T follicular helper cell (primary cell): ENCODE data around the gene RIMS3.

Experiments
- DNase-seq: peaks from one replicate; pipeline ENCODE4 v3.0.0-alpha.2; 2020; ENCODE audit warnings: low read depth

The RIMS3 gene

GRCh38 chr1:40653851-40654537 lies 11.5 kb downstream of the RIMS3 start:
- DNase-seq: no peak

GRCh38 chr1:40652979-40653378 lies 12.5 kb downstream of the RIMS3 start:
- DNase-seq: no peak

DNA sequence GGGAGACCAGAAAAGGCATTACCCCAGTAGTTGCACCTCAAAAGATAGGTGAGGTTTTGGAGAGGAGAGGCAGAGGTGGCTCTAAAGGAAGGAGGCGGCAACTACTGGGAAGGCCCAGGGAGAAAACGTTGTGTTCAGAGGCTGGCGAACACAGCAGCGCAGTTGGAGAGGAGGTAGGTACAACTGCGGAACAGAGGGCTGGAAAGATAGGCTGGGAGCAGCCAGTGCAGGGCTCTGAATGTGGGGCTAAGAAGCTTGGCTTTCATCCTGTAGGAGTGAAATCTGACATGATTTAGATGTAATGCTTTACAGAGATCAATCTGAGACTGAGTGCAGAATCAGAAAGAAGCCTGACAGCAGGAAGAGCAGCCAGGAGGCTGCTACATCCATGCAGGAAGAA lies 13.0 kb downstream of the RIMS3 start:
- DNase-seq: no peak

DNA sequence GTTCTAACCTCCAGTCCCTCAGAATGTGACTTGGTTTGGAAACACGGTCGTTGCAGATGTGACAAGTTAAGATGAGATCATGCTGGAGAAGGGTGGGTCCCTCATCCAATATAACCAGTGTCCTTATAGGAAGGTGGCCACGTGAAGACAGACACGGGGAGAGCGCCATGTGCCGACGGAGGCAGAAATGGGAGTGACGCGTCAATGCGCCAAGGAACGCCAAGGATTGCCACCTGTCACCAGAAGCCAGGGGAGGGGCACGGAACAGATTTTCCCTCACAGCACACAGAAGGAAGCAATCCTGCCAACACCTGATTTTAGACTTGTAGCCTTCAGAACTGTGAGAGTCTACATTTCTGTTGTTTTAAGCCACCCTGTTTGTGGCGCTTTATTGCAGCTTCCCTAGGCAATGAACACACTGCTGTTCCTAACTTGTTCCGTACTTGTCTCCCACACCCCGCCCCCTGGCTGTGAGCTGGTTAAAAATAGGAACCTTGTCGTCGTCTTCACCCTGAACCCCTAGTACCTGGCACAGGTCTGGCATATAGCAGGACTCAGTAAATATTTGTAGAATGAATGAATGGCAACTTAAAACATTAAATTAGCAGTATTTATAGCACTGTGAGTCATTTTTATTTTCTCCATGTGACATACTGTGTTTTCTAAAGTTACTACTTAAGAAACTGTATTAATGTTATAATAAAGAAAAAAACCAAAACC lies 14.2 kb downstream of the RIMS3 start:
- DNase-seq: no peak

- no peak for DNase-seq
These were observed 15.4 kb downstream of the RIMS3 start for GRCh38 chr1:40650075-40650474.

GRCh38 chr1:40649592-40649930 lies 15.9 kb downstream of the RIMS3 start:
- no peak for DNase-seq

GRCh38 chr1:40648928-40649591 lies 16.4 kb downstream of the RIMS3 start:
- no peak for DNase-seq

DNA sequence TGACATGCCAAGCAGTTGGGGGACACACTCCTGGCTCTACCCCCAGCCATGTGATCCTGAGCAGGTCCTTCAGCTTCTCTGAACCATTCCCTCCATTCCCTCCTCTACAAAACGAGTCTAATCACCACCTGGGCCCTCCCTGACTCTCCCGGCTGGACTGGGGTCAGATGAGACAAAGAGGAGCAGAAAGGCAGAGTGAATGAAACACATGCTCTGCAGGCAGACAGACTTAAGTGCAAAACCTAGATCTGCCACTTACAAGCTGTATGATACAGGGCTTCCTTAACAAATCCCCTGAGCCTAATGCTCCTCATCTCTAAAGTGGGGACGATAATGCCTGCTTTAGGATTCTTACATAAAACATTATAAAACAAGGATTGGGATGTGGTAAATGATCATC lies 17.3 kb downstream of the RIMS3 start:
- DNase-seq: no peak

GRCh38 chr1:40646315-40646714 lies 19.2 kb downstream of the RIMS3 start:
- no peak for DNase-seq

GRCh38 chr1:40645118-40645680 lies 20.3 kb downstream of the RIMS3 start:
- no peak for DNase-seq

GRCh38 chr1:40641601-40642242 lies 23.8 kb downstream of the RIMS3 start:
- DNase-seq: no peak

DNA sequence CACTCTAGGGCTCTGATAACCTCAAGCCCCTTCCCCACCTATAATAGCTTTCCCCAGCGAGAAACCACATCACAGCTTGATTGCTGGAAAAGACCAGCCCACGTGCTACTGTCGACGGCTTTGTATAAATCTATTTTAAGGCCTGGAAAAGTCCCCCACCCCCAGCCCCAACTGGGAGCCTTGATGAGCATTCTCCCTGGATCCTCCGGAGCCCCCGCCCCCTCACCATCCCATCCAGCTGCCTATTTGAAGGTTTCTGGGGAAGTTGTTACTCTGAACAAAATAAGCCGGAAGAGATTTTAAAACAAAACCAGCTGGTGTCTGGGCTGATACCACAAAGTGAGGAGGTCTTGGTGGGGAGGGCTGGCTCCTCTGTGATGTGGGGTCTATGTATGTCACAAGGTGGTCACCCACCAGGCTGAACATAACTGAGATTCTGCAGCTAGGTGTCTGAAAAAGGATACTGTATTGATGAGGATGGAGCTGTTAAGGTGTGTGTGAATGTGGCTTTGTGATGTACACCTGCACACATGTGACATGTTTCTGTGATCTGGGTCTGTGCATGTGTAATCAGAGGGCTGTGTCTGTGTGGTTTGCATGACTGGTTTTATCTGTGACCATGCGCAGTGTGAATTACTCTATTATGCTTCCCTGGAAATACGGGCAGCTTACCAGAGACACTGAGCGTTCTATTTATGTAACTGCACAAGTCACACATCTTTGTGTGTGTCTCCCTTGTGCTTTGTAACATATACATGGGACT lies 25.0 kb downstream of the RIMS3 start:
- no peak for DNase-seq

GRCh38 chr1:40638097-40639036 lies 27.1 kb downstream of the RIMS3 start:
- no peak for DNase-seq

GRCh38 chr1:40637470-40638007 lies 27.9 kb downstream of the RIMS3 start:
- no peak for DNase-seq

- no peak for DNase-seq
These were observed 28.7 kb downstream of the RIMS3 start for GRCh38 chr1:40636777-40637176.

- DNase-seq: no peak
These were observed 29.6 kb downstream of the RIMS3 start for GRCh38 chr1:40635763-40636500.

DNA sequence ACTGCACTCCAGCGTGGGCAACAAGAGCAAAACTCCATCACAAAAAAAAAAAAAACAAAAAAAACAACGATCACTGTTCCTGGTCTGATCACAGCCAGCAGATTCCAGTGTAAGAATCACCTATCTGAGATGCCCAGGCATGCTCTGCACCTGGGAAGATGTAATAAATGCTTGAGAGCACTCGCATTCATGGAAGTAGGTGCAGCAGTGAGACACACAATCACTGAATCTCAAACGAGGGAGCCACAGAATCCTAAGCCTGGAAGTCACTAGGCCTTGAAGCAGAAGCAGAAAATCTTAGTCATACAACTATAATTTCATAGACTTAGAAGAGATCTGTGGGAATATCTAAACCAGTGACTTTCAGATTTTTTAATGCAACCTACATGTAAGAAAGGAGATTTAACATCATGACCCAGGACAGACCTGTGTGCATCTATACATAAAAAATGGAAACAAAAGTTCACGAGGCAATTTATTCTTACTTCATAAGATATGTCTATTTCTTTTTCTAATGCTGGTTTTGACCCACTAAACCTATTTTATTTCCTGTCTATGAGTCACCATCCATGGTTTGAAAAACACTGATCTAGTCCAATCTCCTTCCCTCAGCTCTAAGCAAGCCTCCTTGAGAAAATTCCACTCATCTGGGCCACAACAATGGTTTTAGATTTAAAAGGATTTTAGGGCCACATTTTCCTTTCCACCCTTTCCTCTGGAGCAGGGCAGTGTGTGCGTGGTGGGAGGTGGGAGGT lies 30.4 kb downstream of the RIMS3 start:
- DNase-seq: no peak

GRCh38 chr1:40633931-40634376 lies 31.5 kb downstream of the RIMS3 start:
- no peak for DNase-seq

DNA sequence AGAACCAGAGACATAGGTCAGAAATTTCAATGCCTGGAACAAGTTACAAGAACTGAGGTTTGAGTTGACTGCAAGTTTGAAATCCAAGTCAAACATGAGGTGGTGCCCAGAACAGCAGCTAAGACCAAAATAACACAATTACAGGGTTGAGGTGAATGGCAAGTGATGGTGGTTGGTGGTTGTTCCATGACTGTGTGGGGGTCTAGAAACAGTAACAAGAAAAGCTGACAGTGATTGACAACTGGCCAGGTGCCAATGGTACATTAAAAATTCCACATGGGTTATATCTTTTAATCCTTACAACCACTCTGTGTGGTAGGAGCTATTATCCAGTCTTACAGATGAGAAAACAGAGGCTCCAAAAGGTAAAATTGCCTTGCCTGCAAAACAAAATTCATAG lies 32.0 kb downstream of the RIMS3 start:
- no peak for DNase-seq
